Measurements from ENCODE around the gene TRIM33. TPM values are rescaled to one million over a fixed set of nuclear protein-coding genes. Genes with fewer than 3 reads are reported as not detected.
"Not testable (repeated sequence)": the region's sequence is repeated elsewhere in the genome, so short reads cannot be mapped to it uniquely, and the experiment has no call there.

TRIM33 gene
- total RNA-seq, 4 donors from 2014 or later: 29.2 to 40.7 (median 33.7) TPM

- no peak for TF ChIP-seq CTCF (IDR thresholded peaks at IDR 0.05)
- no peak for ATAC-seq (ENCODE audit: low FRiP score)
- DNase-seq (ENCODE audit: low spot score): no peak
Measured at GRCh38 chr1:114384922-114385321, 126.1 kb downstream of the TRIM33 start.

GRCh38 chr1:114379987-114380386 is 131.0 kb downstream of the TRIM33 start:
- no peak for TF ChIP-seq CTCF (IDR thresholded peaks at IDR 0.05)
- DNase-seq (ENCODE audit: low spot score) (no peak), ATAC-seq (ENCODE audit: low FRiP score) (no peak)

GRCh38 chr1:114379358-114379757 is 131.6 kb downstream of the TRIM33 start:
- no peak for TF ChIP-seq CTCF (IDR thresholded peaks at IDR 0.05)
- no peak for ATAC-seq (ENCODE audit: low FRiP score)
- DNase-seq (ENCODE audit: low spot score): no peak

GRCh38 chr1:114377356-114377755 is 133.6 kb downstream of the TRIM33 start:
- DNase-seq (ENCODE audit: low spot score) (no peak), ATAC-seq (ENCODE audit: low FRiP score) (no peak)
- no peak for TF ChIP-seq CTCF (IDR thresholded peaks at IDR 0.05)

- ATAC-seq (ENCODE audit: low FRiP score) (no peak), DNase-seq (ENCODE audit: low spot score) (no peak)
- TF ChIP-seq CTCF (IDR thresholded peaks at IDR 0.05): no peak
Measured at GRCh38 chr1:114369930-114370329, 141.1 kb downstream of the TRIM33 start.

GRCh38 chr1:114369266-114369919 is 141.6 kb downstream of the TRIM33 start:
- DNase-seq (ENCODE audit: low spot score); ATAC-seq (ENCODE audit: low FRiP score): not testable (repeated sequence)

GRCh38 chr1:114368560-114369255 is 142.3 kb downstream of the TRIM33 start:
- TF ChIP-seq CTCF (IDR thresholded peaks at IDR 0.05): no peak
- DNase-seq (ENCODE audit: low spot score): no peak
- ATAC-seq (ENCODE audit: low FRiP score): no peak

Measured in omental fat pad (tissue), 4 donors.